Measurements from ENCODE around the gene ID1. TPM values are rescaled to one million over a fixed set of nuclear protein-coding genes. Genes with fewer than 3 reads are reported as not detected.

The ID1 gene
- total and polyA plus RNA-seq, 2 of the 13 experiments (the other 11 are each of a cell fraction or from before 2014, with no cell fraction given): 320 to 419 TPM

GRCh38 chr20:31587545-31588389 lies 17.3 kb upstream of the ID1 start (continued):
- peak; percentile 97 for TF ChIP-seq ZBTB10 (CRISPR knock-in tag; IDR thresholded peaks at IDR 0.05; ENCODE audit: borderline replicate concordance)
- TF ChIP-seq, protein P1, sequence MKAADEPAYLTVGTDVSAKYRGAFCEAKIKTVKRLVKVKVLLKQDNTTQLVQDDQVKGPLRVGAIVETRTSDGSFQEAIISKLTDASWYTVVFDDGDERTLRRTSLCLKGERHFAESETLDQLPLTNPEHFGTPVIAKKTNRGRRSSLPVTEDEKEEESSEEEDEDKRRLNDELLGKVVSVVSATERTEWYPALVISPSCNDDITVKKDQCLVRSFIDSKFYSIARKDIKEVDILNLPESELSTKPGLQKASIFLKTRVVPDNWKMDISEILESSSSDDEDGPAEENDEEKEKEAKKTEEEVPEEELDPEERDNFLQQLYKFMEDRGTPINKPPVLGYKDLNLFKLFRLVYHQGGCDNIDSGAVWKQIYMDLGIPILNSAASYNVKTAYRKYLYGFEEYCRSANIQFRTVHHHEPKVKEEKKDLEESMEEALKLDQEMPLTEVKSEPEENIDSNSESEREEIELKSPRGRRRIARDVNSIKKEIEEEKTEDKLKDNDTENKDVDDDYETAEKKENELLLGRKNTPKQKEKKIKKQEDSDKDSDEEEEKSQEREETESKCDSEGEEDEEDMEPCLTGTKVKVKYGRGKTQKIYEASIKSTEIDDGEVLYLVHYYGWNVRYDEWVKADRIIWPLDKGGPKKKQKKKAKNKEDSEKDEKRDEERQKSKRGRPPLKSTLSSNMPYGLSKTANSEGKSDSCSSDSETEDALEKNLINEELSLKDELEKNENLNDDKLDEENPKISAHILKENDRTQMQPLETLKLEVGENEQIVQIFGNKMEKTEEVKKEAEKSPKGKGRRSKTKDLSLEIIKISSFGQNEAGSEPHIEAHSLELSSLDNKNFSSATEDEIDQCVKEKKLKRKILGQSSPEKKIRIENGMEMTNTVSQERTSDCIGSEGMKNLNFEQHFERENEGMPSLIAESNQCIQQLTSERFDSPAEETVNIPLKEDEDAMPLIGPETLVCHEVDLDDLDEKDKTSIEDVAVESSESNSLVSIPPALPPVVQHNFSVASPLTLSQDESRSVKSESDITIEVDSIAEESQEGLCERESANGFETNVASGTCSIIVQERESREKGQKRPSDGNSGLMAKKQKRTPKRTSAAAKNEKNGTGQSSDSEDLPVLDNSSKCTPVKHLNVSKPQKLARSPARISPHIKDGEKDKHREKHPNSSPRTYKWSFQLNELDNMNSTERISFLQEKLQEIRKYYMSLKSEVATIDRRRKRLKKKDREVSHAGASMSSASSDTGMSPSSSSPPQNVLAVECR (CRISPR knock-in tag; IDR thresholded peaks at IDR 0.05; ENCODE audit: borderline replicate concordance): peak; percentile 71
- 0 out of 2 replicates have a peak, but pooled peaks have one; percentile 12 for TF ChIP-seq PITX1 (CRISPR knock-in tag; IDR thresholded peaks at IDR 0.05)
- no peak for TF ChIP-seq CEBPB (IDR thresholded peaks at IDR 0.05; ENCODE audit: borderline replicate concordance, low read depth, low read length)
- TF ChIP-seq IRF9 (CRISPR knock-in tag; IDR thresholded peaks at IDR 0.05; ENCODE audit: borderline replicate concordance): no peak
- no peak for TF ChIP-seq ELF1 (CRISPR knock-in tag; IDR thresholded peaks at IDR 0.05)
- TF ChIP-seq EHMT2 (IDR thresholded peaks at IDR 0.05; ENCODE audit: borderline replicate concordance, low read depth, low read length): no peak
- TF ChIP-seq MAZ (IDR thresholded peaks at IDR 0.05; ENCODE audit: borderline replicate concordance, low read depth, low read length): no peak; the same call in 1 of the 2 replicates
- TF ChIP-seq MAZ (CRISPR knock-in tag; IDR thresholded peaks at IDR 0.05; ENCODE audit: low read depth): peak; percentile 85
- TF ChIP-seq, protein P2, sequence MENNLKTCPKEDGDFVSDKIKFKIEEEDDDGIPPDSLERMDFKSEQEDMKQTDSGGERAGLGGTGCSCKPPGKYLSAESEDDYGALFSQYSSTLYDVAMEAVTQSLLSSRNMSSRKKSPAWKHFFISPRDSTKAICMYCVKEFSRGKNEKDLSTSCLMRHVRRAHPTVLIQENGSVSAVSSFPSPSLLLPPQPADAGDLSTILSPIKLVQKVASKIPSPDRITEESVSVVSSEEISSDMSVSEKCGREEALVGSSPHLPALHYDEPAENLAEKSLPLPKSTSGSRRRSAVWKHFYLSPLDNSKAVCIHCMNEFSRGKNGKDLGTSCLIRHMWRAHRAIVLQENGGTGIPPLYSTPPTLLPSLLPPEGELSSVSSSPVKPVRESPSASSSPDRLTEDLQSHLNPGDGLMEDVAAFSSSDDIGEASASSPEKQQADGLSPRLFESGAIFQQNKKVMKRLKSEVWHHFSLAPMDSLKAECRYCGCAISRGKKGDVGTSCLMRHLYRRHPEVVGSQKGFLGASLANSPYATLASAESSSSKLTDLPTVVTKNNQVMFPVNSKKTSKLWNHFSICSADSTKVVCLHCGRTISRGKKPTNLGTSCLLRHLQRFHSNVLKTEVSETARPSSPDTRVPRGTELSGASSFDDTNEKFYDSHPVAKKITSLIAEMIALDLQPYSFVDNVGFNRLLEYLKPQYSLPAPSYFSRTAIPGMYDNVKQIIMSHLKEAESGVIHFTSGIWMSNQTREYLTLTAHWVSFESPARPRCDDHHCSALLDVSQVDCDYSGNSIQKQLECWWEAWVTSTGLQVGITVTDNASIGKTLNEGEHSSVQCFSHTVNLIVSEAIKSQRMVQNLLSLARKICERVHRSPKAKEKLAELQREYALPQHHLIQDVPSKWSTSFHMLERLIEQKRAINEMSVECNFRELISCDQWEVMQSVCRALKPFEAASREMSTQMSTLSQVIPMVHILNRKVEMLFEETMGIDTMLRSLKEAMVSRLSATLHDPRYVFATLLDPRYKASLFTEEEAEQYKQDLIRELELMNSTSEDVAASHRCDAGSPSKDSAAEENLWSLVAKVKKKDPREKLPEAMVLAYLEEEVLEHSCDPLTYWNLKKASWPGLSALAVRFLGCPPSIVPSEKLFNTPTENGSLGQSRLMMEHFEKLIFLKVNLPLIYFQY (CRISPR knock-in tag; IDR thresholded peaks at IDR 0.05; ENCODE audit: borderline replicate concordance): peak; percentile 63; the same call in 1 of the 2 replicates
- 0 out of 2 replicates have a peak, but pooled peaks have one; percentile 28 for TF ChIP-seq ZNF710 (CRISPR knock-in tag; IDR thresholded peaks at IDR 0.05; ENCODE audit: borderline replicate concordance)
- TF ChIP-seq SALL2 (CRISPR knock-in tag; IDR thresholded peaks at IDR 0.05): peak; percentile 68

All from HepG2 (cell line).